Stomach (tissue), 19 donors: ENCODE measurements around the gene GTF2IRD1. TPM values are rescaled to one million over a fixed set of nuclear protein-coding genes. Genes with fewer than 3 reads are reported as not detected.

ENCODE experiments used
- DNase-seq, 2 donors: peaks; one replicate each; pipeline versions ENCODE4 v3.0.0 to v3.0.0-alpha.2; 2013 to 2019
- H3K27ac ChIP-seq, 5 donors: fragments of 200-600 bp in 4 of 5; sonication (generic) in 4 of 5; one replicate each; pipeline ENCODE4 v1.5.1; 2013 to 2019; ENCODE audit warnings: mild to moderate bottlenecking in 1 of 5, moderate library complexity in 1 of 5
- H3K27me3 ChIP-seq, 3 donors: fragments of 200-600 bp; sonication (generic); one replicate each; pipeline ENCODE4 v1.5.1; 2017 to 2019; ENCODE audit warnings: mixed run types in 1 of 3
- H3K36me3 ChIP-seq, 4 donors: fragments of 200-600 bp; sonication (generic); 1 replicate in 3 of 4; 2 replicates in 1 of 4; pipeline ENCODE4 v1.5.1; 2016 to 2019
- H3K4me1 ChIP-seq, 4 donors: fragments of 200-600 bp; sonication (generic); one replicate each; pipeline ENCODE4 v1.5.1; 2016 to 2019
- H3K4me3 ChIP-seq, 4 donors: fragments of 200-600 bp; sonication (generic) in 3 of 4; one replicate each; pipeline ENCODE4 v1.5.1; 2016 to 2019; ENCODE audit warnings: mild to moderate bottlenecking in 1 of 4
- H3K9me3 ChIP-seq, 4 donors: fragments of 200-600 bp; sonication (generic); one replicate each; pipeline ENCODE4 v1.5.1; 2016 to 2019
- EP300 ChIP-seq: sonication (generic); formaldehyde crosslinking; IDR thresholded peaks from one replicate; pipeline ENCODE4 v1.6.1; 2017; ENCODE audit warnings: antibody characterized with exemption
- POLR2A ChIP-seq, 4 donors: fragments of 450-650 bp; IDR thresholded peaks; one replicate each; pipeline ENCODE4 v1.6.1; 2016; ENCODE audit warnings: antibody characterized with exemption in 4 of 4, control low read depth in 2 of 4, mild to moderate bottlenecking in 1 of 4, moderate library complexity in 1 of 4
- POLR2AphosphoS5 ChIP-seq, 3 donors: sonication (generic); formaldehyde crosslinking; IDR thresholded peaks; one replicate each; pipeline ENCODE4 v1.6.1; 2016; ENCODE audit warnings: antibody characterized with exemption in 3 of 3
- WGBS, 5 donors: extraction: QIAGEN DNeasy Blood & Tissue Kit in 3 of 5; methylation state at CpG; one replicate each; pipeline versions ENCODE4 v1.1.5 to v1.1.7; 2013 to 2018; 5-methylcytosine and 5-hydroxymethylcytosine counted together
- intact Hi-C: fragments of 100-400 bp; cut with DNase I; formaldehyde crosslinking; loops from one replicate; pipeline ENCODE4 v1.15.1; 2023; ENCODE audit warnings: low total_unique reads
- long read RNA-seq, 10 donors: transcript quantifications; one replicate each; lab custom pipeline, GENCODE V29; 2026
- polyA plus RNA-seq, 3 donors: library from polyadenylated mRNA; stranded (reverse); fragments of 200-250 nt; gene quantifications; one replicate each; pipeline ENCODE4 v1.2.3, GENCODE V29; 2013
- total RNA-seq, 5 donors: library from RNA; depleted of rRNA; stranded (reverse); fragments of >200 nt; gene quantifications; one replicate each; pipeline versions ENCODE4 v1.1.0 to v1.2.3, GENCODE V29; 2014 to 2016
- TF ChIP-seq, protein P1 (sequence below), 7 experiments: fragments of 450-650 bp in 4 of 7; fragments of 200-600 bp in 3 of 7; sonication (generic) in 3 of 7; IDR thresholded peaks; one replicate each; pipeline ENCODE4 v1.5.1; 2016 to 2019; ENCODE audit warnings: antibody characterized with exemption in 7 of 7, control low read depth in 2 of 7, mild to moderate bottlenecking in 1 of 7
- donor health status: healthy with polysubstance abuse.
- donor health status: Bipolar disorder and iron deficiency.
- donor health status: healthy.

GTF2IRD1 gene, protein sequence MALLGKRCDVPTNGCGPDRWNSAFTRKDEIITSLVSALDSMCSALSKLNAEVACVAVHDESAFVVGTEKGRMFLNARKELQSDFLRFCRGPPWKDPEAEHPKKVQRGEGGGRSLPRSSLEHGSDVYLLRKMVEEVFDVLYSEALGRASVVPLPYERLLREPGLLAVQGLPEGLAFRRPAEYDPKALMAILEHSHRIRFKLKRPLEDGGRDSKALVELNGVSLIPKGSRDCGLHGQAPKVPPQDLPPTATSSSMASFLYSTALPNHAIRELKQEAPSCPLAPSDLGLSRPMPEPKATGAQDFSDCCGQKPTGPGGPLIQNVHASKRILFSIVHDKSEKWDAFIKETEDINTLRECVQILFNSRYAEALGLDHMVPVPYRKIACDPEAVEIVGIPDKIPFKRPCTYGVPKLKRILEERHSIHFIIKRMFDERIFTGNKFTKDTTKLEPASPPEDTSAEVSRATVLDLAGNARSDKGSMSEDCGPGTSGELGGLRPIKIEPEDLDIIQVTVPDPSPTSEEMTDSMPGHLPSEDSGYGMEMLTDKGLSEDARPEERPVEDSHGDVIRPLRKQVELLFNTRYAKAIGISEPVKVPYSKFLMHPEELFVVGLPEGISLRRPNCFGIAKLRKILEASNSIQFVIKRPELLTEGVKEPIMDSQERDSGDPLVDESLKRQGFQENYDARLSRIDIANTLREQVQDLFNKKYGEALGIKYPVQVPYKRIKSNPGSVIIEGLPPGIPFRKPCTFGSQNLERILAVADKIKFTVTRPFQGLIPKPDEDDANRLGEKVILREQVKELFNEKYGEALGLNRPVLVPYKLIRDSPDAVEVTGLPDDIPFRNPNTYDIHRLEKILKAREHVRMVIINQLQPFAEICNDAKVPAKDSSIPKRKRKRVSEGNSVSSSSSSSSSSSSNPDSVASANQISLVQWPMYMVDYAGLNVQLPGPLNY
- total RNA-seq (10 to 100 TPM in 4 of 5 donors, 1 to 10 TPM in 1; 9.3 to 40.8 (median 19.6) TPM), polyA plus RNA-seq (10 to 100 TPM in 1 of 3 donors, 1 to 10 TPM in 2; 8.0 to 41.1 (median 8.4) TPM)
- long read RNA-seq, donor 1, result 0 reads
- long read RNA-seq, donor 2, partial matches to known transcripts, result 0 of 2 reads
- long read RNA-seq, donor 2, other reads (novel, unspliced or antisense), result 0 of 2 reads
- long read RNA-seq, donor 3, result 0 reads
- long read RNA-seq, donor 4, result 0 reads
- long read RNA-seq, donor 5, partial matches to known transcripts, result 0 of 2 reads
- long read RNA-seq, donor 5, other reads (novel, unspliced or antisense), result 0 of 2 reads
- long read RNA-seq, donor 6, partial matches to known transcripts, result 0 of 2 reads
- long read RNA-seq, donor 6, other reads (novel, unspliced or antisense), result 0 of 2 reads
- long read RNA-seq, donor 7, partial matches to known transcripts, result 0 of 1 reads
- long read RNA-seq, donor 7, other reads (novel, unspliced or antisense), result 0 of 1 reads
- long read RNA-seq, donor 8, partial matches to known transcripts, result 0 of 1 reads
- long read RNA-seq, donor 8, other reads (novel, unspliced or antisense), result 0 of 1 reads
- long read RNA-seq, donor 9, partial matches to known transcripts, result 0 of 2 reads
- long read RNA-seq, donor 9, other reads (novel, unspliced or antisense), result 0 of 2 reads
- long read RNA-seq, donor 10, partial matches to known transcripts, result 0 of 1 reads
- long read RNA-seq, donor 10, other reads (novel, unspliced or antisense), result 0 of 1 reads

DNA sequence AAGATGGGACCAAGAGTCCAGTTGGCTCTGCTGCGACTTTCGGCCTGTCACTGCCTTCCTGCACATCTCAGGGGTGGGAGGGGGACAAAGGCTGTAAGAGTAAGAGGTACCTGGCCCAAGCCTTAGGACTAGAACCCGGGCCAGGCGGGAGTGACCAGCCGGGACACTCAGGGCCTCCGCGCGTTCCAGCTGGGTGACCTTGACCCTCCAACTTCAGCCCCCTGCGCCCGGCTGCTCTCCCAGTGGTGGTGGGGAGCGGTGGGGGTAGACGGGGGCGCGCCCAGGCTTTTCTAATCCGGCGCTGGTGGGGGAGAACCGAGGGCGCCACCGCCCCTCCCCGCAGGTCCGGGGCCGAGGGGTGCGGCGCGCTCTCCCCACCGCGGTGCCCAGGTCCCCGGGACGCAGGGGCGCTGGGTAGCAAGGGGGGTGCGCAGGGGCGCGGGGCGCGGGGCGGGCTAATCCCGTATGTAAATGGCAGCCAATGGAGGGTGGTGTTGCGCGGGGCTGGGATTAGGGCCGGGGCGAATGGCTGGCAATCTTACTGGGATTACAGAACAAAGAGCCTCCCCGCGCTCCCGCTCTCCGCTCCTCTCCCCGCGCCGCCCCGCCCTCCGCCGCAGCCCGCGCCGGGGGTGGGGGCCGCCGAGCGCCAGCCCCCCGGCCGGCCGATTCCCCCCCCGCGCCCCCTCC, at the start of gene GTF2IRD1:
Gene GTF2IRD1, plus strand, starts transcription at position 585 of the 690 bp plus-strand sequence. CDS start 54,175 bp downstream, outside the sequence.
- TF ChIP-seq POLR2A (IDR thresholded peaks at IDR 0.05) (no peak), POLR2AphosphoS5 (IDR thresholded peaks at IDR 0.05) (peak in 1 of 3 donors; percentile 8), EP300 (no peak)
- TF ChIP-seq, protein P1, sequence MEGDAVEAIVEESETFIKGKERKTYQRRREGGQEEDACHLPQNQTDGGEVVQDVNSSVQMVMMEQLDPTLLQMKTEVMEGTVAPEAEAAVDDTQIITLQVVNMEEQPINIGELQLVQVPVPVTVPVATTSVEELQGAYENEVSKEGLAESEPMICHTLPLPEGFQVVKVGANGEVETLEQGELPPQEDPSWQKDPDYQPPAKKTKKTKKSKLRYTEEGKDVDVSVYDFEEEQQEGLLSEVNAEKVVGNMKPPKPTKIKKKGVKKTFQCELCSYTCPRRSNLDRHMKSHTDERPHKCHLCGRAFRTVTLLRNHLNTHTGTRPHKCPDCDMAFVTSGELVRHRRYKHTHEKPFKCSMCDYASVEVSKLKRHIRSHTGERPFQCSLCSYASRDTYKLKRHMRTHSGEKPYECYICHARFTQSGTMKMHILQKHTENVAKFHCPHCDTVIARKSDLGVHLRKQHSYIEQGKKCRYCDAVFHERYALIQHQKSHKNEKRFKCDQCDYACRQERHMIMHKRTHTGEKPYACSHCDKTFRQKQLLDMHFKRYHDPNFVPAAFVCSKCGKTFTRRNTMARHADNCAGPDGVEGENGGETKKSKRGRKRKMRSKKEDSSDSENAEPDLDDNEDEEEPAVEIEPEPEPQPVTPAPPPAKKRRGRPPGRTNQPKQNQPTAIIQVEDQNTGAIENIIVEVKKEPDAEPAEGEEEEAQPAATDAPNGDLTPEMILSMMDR (IDR thresholded peaks at IDR 0.05), result no peak
- H3K36me3 ChIP-seq, result no peaks in the 10 kb centered on the region
- intact Hi-C loops, result no loop called here
- H3K4me1 ChIP-seq, result peaks cover 10 to 59% (median 40%) of the 10 kb centered on the region in 4 donors
- no peaks in the 10 kb centered on the region for H3K9me3 ChIP-seq
- 2 to 5% (median 5%) methylated on average over 11 to 54 of the region's 62 CpGs for WGBS, 5 donors
- H3K27ac ChIP-seq, result peak within 1 kb of the TSS; percentile 79 to 98 (median 92)
- peak; percentile 68 to 92 for DNase-seq
- H3K27me3 ChIP-seq, result peaks cover 0 to 19% (median 0%) of the 10 kb centered on the region in 3 donors
- H3K4me3 ChIP-seq, result peak within 1 kb of the TSS; percentile 74 to 84 (median 80)

DNA sequence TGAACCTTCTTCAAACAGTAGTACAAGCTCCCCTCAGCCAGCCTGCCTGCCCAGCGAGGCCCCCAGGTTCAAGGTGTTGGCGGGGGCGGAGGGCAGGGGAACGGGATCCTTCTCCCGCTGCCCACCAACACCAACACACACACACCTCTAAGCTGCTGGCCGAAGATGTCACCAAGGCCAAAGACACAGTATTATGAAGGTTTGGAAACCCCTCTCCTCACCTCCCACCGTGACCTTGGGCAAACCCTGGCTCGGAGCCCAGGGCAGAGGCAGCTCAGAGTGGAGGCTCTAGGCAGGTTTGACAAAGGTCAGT, 49.4 kb upstream of the GTF2IRD1 start:
- Histone ChIP-seq H3K9me3 (no peaks in the 10 kb centered on the region), H3K27me3 (no peaks in the 10 kb centered on the region), H3K36me3 (peaks cover 30 to 60% (median 55%) of the 10 kb centered on the region in 4 donors), H3K27ac (no peak overlapping the region), H3K4me1 (no peaks in the 10 kb centered on the region), H3K4me3 (no peak overlapping the region)
- no peak for TF ChIP-seq POLR2AphosphoS5 (IDR thresholded peaks at IDR 0.05)
- TF ChIP-seq, protein P1 (IDR thresholded peaks at IDR 0.05), result no peak
- TF ChIP-seq POLR2A (IDR thresholded peaks at IDR 0.05), result no peak
- TF ChIP-seq EP300, result no peak
- DNase-seq, result no peak
- intact Hi-C loops, result loop anchor here (10.0 kb wide), 1 partner anchor 360 kb away; no protein-coding TSS in a partner anchor
- WGBS, 5 donors, result 93 to 95% (median 93%) methylated on average over 7 to 8 of the region's 8 CpGs

DNA sequence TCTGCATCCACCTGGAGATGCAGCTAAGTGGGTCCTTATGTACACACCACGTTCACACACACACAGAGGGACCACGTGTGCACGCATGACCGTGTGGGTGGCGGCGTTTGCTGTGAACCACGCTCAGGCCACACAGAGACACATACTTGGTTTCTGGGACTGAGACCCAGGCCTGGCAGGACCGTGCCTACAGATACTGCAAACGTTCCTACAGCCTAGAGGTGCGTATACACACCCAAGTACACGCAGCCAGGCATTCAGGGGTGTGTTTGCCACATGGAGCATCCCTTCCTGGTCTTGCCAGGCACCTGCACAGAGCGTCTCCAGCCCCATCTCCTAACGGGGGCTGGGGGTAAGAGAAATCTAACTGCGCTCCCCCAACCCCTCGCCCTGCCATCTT, 49.0 kb upstream of the GTF2IRD1 start:
- Histone ChIP-seq H3K36me3 (peaks cover 30 to 57% (median 54%) of the 10 kb centered on the region in 4 donors), H3K27me3 (no peaks in the 10 kb centered on the region), H3K4me3 (no peak overlapping the region), H3K9me3 (no peaks in the 10 kb centered on the region), H3K27ac (no peak overlapping the region), H3K4me1 (no peaks in the 10 kb centered on the region)
- WGBS, 5 donors, result 82 to 90% (median 82%) methylated on average over 11 to 15 of the region's 15 CpGs
- TF ChIP-seq POLR2AphosphoS5 (IDR thresholded peaks at IDR 0.05) (no peak), EP300 (no peak), POLR2A (IDR thresholded peaks at IDR 0.05) (no peak)
- TF ChIP-seq, protein P1 (IDR thresholded peaks at IDR 0.05), result no peak
- intact Hi-C loops, result loop anchor here (10.0 kb wide), 1 partner anchor 360 kb away; no protein-coding TSS in a partner anchor
- no peak for DNase-seq
